HL-60 (cell line): ENCODE results near the gene FAM184A.

Experiments used
- DNase-seq, 2 experiments: peaks; one replicate each; pipeline ENCODE4 v3.0.0-alpha.2; 2010 to 2020; ENCODE audit warnings: low read depth in 1 of 2, low spot score in 1 of 2
- H3K27ac ChIP-seq: fragments of 250-450 bp; sonication (Bioruptor Pico); replicated peaks from 2 replicates; pipeline ENCODE4 v1.5.1; 2020; ENCODE audit warnings: mild to moderate bottlenecking, moderate library complexity
- H3K27me3 ChIP-seq: fragments of 250-450 bp; sonication (Bioruptor Pico); 2 replicates; pipeline ENCODE4 v1.5.1; 2021; ENCODE audit warnings: mild to moderate bottlenecking, moderate library complexity; ENCODE audit not compliant: insufficient read depth, poor library complexity, severe bottlenecking
- H3K4me3 ChIP-seq: replicated peaks from 2 replicates; pipeline ENCODE4 v1.5.1; 2011; ENCODE audit warnings: mild to moderate bottlenecking, control low read depth, low read length; ENCODE audit not compliant: insufficient read depth
- GABPA ChIP-seq: IDR thresholded peaks from 2 replicates; pipeline ENCODE4 v1.6.1; 2012; ENCODE audit warnings: low read depth
- POLR2AphosphoS5 ChIP-seq: IDR thresholded peaks from 2 replicates; pipeline ENCODE4 v1.6.1; 2012; ENCODE audit warnings: low read depth
- REST ChIP-seq: IDR thresholded peaks from 2 replicates; pipeline ENCODE4 v1.6.1; 2012; ENCODE audit warnings: low read depth; ENCODE audit not compliant: insufficient replicate concordance
- SPI1 ChIP-seq: IDR thresholded peaks from 2 replicates; pipeline ENCODE4 v1.6.1; 2012; ENCODE audit warnings: low read depth, mild to moderate bottlenecking, borderline replicate concordance
- TF ChIP-seq, protein P1 (sequence below): IDR thresholded peaks from one replicate; pipeline ENCODE4 v1.5.1; 2011; ENCODE audit warnings: low read length, control low read depth, inconsistent platforms; ENCODE audit not compliant: insufficient read depth

Gene FAM184A

DNA sequence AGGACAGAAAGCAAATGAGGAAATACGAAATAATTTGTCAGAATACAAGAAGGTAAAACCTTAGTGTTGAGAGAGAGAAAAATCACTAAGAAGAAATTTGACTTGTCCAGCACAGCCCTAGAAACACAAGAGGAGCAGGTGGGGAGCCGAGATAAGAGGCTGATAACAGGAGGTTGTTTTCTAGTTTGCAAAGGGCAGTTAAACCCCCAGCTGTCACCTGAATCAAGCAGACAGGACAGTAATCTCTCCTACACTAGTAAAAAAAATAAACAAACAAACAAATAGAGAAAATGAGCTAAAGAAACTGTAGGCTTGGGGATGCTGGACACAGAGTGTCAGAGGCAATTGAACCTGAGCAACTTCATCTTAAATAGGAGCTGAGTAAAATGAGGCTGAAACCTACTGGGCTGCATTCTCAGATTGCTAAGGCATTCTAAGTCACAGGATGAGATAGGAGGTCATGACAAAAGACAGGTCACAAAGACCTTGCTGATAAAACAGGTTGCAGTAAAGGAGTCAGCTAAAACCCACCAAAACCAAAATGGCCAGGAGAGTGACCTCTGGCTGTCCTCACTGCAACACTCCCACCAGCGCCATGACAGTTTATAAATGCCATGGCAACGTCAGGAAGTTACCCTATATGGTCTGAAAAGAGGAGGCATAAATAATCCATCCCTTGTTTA, 40.4 kb downstream of the FAM184A start:
- no peak for DNase-seq
- H3K27me3 ChIP-seq: no peaks in the 10 kb centered on the region
- H3K27ac ChIP-seq: no peak overlapping the region
- no peak overlapping the region for H3K4me3 ChIP-seq
- TF ChIP-seq, protein P1, sequence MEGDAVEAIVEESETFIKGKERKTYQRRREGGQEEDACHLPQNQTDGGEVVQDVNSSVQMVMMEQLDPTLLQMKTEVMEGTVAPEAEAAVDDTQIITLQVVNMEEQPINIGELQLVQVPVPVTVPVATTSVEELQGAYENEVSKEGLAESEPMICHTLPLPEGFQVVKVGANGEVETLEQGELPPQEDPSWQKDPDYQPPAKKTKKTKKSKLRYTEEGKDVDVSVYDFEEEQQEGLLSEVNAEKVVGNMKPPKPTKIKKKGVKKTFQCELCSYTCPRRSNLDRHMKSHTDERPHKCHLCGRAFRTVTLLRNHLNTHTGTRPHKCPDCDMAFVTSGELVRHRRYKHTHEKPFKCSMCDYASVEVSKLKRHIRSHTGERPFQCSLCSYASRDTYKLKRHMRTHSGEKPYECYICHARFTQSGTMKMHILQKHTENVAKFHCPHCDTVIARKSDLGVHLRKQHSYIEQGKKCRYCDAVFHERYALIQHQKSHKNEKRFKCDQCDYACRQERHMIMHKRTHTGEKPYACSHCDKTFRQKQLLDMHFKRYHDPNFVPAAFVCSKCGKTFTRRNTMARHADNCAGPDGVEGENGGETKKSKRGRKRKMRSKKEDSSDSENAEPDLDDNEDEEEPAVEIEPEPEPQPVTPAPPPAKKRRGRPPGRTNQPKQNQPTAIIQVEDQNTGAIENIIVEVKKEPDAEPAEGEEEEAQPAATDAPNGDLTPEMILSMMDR: no peak
- TF ChIP-seq SPI1 (no peak), GABPA (no peak), POLR2AphosphoS5 (no peak), REST (no peak)

DNA sequence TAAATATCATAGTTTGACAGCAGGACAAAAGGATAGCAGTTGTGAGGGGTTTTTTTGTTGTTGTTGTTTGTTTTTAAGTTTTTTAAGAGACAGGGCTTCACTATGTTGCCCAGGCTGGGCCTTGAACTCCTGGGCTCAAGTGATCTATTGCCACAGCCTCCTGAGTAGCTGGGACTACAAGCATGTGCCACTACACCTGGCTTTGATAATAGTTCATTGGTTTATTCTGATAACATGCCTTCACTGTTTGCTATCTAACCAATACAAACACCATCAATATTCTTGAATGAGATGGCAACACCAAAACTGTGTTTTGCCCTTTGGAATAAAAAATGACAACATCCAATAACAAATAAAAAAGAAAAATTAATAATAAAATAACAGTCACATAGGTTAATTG, 41.2 kb downstream of the FAM184A start:
- H3K27ac ChIP-seq: no peak overlapping the region
- H3K27me3 ChIP-seq: no peaks in the 10 kb centered on the region
- TF ChIP-seq POLR2AphosphoS5 (no peak), GABPA (no peak), SPI1 (no peak), REST (no peak)
- TF ChIP-seq, protein P1: no peak
- H3K4me3 ChIP-seq: no peak overlapping the region
- DNase-seq: no peak

DNA sequence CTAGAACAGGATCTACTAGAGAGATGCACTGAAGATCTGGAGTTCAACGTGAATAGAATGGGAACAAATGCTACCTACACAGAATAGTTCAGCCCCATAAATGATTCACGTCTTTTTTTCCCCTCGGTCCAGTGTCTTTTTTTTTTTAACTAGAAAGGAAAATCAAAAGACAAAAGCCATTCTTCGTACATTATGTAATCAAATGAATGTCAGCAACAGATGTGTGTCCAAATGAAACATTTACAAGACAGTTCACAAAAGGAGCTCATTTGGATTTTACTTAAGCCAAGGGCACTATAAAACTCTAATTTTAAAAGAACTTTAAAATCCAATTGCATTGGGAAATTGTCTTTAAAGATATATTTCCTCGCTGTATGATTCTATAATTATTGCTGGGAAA, 42.4 kb downstream of the FAM184A start:
- TF ChIP-seq SPI1: no peak
- TF ChIP-seq POLR2AphosphoS5: no peak
- TF ChIP-seq, protein P1: no peak
- TF ChIP-seq REST: no peak
- TF ChIP-seq GABPA: no peak
- no peaks in the 10 kb centered on the region for H3K27me3 ChIP-seq
- no peak overlapping the region for H3K27ac ChIP-seq
- no peak for DNase-seq
- no peak overlapping the region for H3K4me3 ChIP-seq
